DMS 273 (cell line): ENCODE measurements around the gene HSFX3.
"Not testable (repeated sequence)": the region's sequence is repeated elsewhere in the genome, so short reads cannot be mapped to it uniquely, and the experiment has no call there.

ENCODE experiments used
- DNase-seq: peaks from one replicate; lab custom pipeline; 2025; ENCODE audit not compliant: unreplicated experiment; lab: John Stamatoyannopoulos, UW

HSFX3 gene

GRCh38 chrX:149545545-149546543, 3.9 kb downstream of the HSFX3 start:
- DNase-seq: peak; percentile 56

DNA sequence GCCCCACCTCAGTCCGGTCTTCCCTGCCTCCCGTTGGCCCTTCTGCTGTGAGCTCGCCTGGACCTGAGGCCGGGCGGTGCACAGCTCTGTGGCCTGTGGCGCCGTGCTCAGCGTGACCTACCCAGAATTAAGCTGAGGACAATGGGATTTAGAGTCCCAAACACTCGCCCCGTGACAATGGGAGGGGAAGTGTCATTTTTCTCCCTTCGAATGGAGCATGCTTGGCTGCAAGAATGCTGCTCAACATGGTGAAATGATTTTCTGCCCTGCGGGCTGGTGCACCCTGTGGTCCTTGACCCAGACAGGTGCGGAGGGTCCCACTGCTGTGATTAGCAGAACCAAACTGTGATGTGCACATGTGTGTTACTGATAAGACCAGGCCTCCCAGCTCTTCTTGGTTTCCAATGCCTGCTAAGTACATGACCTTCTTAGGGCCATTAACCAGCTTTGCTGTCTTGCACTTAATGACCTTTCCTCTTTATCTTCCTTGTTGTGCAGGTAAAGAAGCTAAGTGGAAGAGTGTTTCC, 8.1 kb downstream of the HSFX3 start:
- DNase-seq: no peak

DNA sequence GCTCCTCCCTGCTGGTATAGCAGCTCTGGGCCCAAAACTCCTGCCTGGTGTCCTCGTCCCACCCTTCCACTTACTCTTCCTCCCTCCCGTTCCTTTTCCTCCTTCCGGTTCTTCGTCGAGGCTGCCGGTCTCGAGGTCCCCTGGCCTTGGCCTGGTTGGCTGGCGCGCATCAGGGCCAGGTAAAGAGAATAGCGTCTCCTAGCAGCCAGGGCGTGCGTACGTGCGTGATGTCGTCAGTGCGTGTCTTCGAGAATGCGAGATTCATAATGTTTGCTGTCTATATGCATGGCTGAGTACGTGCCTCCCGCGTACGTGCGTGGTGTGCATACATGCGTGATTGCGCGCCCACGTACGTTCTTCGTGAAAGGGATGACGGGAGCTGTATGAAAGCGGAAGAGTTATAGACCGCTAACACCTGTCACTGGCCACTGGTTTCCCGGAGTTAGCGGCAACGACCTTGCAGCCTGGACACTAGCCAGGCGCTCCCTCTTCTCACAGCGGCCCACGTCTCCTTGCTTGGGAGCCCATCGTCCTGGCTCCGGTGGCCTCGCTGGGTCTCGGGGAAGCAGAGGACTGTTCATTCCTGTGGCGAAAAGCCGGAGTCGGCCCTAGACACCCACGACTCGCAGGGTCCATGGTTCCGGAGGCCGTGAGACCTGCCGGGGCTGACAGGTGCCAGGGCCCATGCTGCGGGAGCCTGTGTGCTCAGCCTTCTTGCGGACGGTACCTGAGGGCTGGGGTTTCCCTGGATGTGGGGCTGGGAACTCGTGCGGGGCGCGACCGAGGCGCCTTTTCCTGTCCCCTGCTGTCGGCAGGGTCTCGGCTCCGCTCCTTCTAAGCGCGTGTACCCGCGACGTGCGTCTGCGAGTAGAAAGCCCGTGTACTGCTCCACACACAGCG, 8.9 kb downstream of the HSFX3 start, which contains the start of gene EOLA1:
Gene EOLA1 (plus strand): TSS at position 392 of the 900 bp plus-strand sequence. CDS start 4,619 bp downstream, outside the sequence.
- peak; percentile 94 for DNase-seq

DNA sequence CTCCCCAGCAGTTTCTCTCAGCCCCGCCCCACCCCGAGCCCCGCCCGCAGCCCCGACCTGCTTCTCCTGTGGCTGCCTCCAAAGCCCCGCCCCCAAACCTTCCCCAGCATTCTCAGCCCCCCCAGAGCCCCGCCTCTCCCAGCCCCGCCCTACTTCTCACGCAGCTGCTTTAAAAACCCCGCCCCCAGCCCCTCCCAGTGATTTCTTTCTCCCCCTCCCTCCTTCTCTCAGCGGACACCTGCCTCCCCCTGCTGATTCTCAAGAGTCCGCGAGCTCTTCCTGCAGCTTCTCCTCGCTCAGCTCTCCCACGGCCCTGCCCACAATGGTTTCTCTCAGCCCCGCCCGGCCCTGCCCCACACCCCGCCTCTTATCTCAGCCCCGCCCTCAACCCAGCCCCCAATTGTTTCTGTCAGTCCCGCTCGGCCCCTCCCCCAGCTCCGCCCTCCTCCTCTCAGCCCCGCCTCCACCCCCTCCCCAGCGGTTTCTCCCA, 9.5 kb downstream of the HSFX3 start:
- peak; percentile 94 for DNase-seq

DNA sequence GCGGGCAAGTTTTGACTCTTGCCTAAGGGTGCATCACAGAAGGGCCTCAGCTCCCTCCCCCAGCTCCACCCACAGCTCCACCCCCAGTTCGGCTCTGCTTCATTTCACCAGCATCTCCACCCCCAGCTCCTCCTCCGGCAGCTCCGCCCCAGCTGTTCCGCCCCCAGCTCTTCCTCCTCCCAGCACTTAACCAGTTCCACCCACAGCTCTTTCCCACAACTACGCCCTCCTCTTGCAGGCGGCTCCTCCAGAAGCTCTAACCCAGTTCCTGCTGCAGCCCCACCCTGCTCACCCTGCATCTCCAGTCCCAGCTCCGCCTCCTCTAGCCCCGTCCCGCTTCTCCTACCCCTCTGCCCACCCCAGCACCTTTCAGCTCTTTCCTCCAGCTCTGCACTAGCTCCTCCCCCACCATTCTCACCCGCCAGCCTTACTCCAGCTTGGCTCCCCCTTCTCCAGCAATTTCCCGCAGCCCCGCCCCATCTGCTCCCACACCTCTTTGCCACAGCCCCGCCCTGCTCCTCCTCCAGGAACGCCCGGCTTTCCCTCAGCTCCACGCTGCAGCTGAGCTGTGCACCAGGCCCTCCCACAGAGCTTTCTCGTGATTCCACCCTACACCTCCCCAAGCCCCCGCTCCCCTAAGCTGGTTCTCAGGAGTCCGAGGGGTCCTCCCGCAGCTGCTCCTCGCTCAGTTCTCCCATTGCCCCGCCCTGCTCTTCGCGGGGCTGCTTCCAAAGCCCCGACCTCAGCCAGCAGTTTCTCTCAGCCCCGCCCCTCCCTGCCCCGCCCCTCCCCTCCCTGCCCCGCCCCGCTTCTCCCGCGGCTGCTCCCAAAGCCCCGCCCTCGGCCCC, 10.2 kb downstream of the HSFX3 start:
- peak; percentile 95 for DNase-seq

DNA sequence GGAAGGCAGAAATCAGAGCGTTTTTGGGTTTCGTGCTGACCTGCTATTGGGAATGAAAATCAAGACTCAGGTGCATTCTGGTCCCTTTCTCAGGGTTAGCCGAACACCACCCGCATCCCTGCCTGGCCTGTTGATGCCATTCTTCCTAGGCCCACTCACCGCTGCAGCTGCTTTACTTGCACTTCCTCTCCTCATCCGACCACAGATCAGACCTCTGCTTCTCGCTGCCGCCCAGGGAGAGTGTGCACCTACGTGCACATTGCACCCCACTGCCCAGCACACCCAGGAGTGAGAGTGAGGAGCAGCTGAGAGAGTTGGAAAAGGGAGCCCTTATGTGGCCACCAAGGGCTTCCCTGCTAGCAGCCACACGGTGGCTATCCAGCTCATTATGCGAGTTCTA, 12.2 kb downstream of the HSFX3 start:
- DNase-seq: not testable (repeated sequence)

DNA sequence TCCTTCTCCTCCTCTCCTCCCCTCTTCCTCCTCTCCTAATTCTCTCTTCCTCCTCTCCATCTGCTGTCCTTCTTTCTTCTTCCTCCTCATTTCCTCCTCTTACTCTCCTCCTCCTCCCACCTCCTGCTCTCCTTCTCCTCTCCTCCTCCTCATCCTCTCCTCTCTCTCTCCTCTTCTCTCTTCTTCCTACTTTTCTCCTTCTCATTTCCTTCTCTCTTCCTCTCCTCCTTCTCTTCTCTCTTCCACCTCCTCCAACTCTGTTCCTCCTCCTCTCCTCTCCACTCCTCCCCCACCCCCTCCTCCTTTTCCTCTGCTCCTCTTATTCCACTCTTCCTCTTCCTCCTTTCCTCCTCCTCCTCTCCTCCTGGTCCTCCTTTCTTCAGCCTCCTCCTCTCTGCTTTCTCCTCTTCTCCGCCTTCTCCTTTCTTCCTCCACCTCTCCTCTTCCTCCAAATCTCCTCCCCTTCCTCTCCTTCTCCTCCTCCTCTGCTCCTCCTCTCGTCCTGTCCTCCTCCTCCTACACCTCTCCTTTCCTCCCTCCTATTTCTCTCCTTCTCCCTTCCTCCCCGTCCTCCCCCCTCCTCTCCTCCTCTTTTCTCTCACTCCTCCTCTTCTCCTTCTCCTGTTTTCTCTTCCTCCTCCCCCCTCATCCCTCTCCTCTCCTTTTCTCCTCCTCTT, 14.7 kb downstream of the HSFX3 start:
- DNase-seq: not testable (repeated sequence)

DNA sequence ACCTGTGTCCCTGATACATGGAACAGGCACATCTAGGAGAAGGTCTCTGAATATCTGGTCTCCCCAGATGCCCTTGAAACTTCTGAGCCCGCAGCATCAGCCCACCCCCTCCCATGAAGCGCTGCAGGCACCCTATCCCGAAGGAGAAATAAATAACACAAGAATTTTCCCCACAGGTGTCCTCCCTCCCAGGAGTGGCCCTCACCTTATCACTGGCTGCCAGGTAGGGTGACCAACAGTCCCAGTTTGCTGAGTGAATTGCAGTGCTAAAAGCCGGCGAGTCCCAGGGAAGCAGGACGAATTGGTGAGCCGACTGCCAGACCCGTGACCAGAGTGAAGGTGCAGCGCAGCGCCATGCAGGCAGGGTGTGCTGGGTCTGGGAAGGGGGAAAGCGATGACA, 15.7 kb downstream of the HSFX3 start:
- not testable (repeated sequence) for DNase-seq

DNA sequence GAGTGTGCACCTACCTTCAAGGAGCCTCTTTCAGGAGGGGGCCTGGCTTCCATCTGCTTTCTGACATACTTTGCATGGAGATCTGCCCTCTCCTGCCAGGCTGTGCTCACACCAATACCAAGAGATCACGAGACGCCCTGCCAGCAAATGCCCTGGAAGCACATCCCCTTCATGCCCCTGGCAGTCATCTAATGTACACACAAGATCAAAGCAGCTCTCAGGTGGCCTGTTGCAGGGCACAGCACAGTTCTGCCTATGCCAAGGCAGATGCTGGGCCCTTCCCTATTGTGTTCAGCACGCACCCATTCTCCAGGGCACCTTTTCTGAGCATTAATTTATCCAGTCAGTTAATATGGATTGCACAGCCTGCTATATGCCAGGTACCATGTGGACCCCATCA, 16.9 kb downstream of the HSFX3 start:
- not testable (repeated sequence) for DNase-seq

DNA sequence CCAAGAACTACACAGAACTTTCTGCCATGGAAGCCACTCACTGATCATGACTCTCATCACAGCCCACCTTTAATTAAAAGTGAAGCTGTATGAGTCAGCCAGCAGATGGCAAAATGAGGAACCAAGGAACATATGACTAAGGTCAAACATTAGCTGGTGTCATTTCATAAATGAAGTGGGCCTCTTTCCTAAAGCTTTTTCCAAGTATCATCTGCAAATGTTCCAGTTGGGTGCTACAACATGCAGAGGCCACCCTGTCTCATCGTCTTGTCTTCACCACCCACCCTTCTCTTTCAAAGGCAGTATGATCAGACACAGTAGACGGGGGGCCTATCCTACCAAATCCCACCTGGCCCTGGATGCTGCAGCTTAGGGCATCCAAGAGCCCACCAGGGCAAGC, 18.1 kb downstream of the HSFX3 start:
- peak; percentile 21 for DNase-seq

GRCh38 chrX:149528381-149528780, 21.3 kb downstream of the HSFX3 start:
- DNase-seq: no peak

DNA sequence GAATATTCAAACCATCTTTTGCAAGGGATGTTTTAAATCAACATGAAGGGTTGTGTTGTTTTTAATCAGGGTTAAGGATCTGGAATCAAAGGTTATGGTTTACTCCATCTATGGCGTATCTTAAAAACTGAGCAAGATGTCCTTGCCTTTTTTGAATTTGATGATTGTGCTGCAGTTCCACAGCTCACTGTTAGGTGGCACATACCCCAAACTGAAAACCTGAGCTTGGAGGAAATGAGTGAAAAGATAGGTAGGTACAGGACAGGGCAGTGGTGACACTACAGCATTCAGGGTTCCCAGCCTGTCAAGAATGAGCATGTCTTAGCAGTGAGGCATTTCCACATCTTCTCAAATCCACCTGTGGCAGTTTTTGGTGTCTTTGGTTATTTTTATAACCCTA, 22.0 kb downstream of the HSFX3 start:
- peak; percentile 69 for DNase-seq

GRCh38 chrX:149526318-149527033, 23.2 kb downstream of the HSFX3 start:
- DNase-seq: peak; percentile 32

- DNase-seq: not testable (repeated sequence)
Observed at GRCh38 chrX:149525903-149526302, 23.8 kb downstream of the HSFX3 start.

DNA sequence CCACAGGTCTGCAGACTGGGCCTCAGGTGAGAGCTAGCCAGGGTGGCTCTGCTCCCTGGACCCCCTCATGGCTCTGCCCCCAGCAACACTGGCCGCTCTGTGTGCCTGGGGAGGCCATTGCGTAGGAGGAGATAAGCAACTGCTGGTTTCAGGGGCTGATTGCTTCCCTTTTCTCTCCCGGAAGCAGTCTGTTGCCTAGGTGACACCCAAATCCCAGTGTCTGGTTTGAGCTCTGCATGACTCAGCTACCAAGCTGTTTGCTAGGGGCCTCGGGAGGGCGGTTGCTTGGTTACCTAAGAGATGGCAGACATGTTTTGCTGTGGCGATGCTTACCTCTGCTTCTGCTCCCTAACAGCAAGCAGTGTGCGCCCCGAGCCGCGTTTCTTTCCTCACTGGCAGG, 24.3 kb downstream of the HSFX3 start:
- peak; percentile 82 for DNase-seq

DNA sequence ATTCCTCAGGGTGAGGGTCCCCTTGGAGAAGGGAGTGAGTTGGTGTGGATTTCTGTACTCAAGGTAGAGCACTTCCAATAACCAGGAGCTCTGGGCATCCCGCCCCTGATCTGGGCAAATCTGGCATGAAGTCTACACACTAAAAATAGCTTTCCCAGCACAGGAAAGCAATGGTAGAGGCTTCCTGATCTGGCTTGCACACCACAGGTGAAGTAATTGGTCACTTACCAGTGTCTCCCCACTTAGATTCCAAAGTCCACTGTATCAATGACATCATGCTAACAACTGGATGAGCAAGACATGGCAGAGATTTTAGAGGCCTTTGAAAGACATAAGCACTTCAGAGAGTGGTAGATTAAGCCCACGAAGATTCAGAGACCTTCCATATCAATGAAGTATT, 26.8 kb downstream of the HSFX3 start:
- DNase-seq: no peak

GRCh38 chrX:149521438-149521837, 28.3 kb downstream of the HSFX3 start:
- no peak for DNase-seq

GRCh38 chrX:149520636-149521277, 29.0 kb downstream of the HSFX3 start:
- not testable (repeated sequence) for DNase-seq
